Trophoblast cell (in vitro differentiated cells and primary cell): Measurements from ENCODE around the gene FH.

Source experiments
- DNase-seq, 2 donors: peaks; one replicate each; pipeline ENCODE4 v3.0.0-alpha.2; 2016
- H2AFZ ChIP-seq: 2 replicates; pipeline ENCODE4 v1.6.1; 2013; ENCODE audit warnings: low read length, moderate library complexity, mild to moderate bottlenecking; ENCODE audit not compliant: insufficient read depth, poor library complexity
- H2AK5ac ChIP-seq: 2 replicates; pipeline ENCODE4 v1.6.1; 2013; ENCODE audit warnings: mild to moderate bottlenecking, low read length
- H2BK120ac ChIP-seq: 2 replicates; pipeline ENCODE4 v1.6.1; 2013; ENCODE audit warnings: low read length, mild to moderate bottlenecking, moderate library complexity; ENCODE audit not compliant: insufficient read depth, poor library complexity
- H2BK12ac ChIP-seq: 2 replicates; pipeline ENCODE4 v1.6.1; 2013; ENCODE audit warnings: mild to moderate bottlenecking, low read length, moderate library complexity
- H2BK5ac ChIP-seq: 2 replicates; pipeline ENCODE4 v1.6.1; 2013; ENCODE audit warnings: low read length, low read depth, moderate library complexity, mild to moderate bottlenecking; ENCODE audit not compliant: poor library complexity
- H3K14ac ChIP-seq: 2 replicates; pipeline ENCODE4 v1.6.1; 2013; ENCODE audit warnings: mild to moderate bottlenecking, low read length
- H3K18ac ChIP-seq: 2 replicates; pipeline ENCODE4 v1.6.1; 2013; ENCODE audit warnings: mild to moderate bottlenecking, low read length
- H3K23ac ChIP-seq: 2 replicates; pipeline ENCODE4 v1.6.1; 2013; ENCODE audit warnings: low read length
- H3K27ac ChIP-seq: 2 replicates; pipeline ENCODE4 v1.5.1; 2013; ENCODE audit warnings: low read depth, mild to moderate bottlenecking, inconsistent platforms, low read length, moderate library complexity
- H3K27me3 ChIP-seq: 2 replicates; pipeline ENCODE4 v1.6.1; 2013; ENCODE audit warnings: inconsistent platforms, mild to moderate bottlenecking, low read length, moderate library complexity; ENCODE audit not compliant: insufficient read depth
- H3K36me3 ChIP-seq, 2 experiments: 1 replicate in 1 of 2; 2 replicates in 1 of 2; pipeline ENCODE4 v1.6.1; 2013; ENCODE audit warnings: low read length in 2 of 2, mild to moderate bottlenecking in 2 of 2, moderate library complexity in 1 of 2; ENCODE audit not compliant: insufficient read depth in 2 of 2, control insufficient read depth in 1 of 2
- H3K4ac ChIP-seq: 2 replicates; pipeline ENCODE4 v1.6.1; 2013; ENCODE audit warnings: low read depth, mild to moderate bottlenecking, low read length, moderate library complexity
- H3K4me1 ChIP-seq, 2 experiments: 1 replicate in 1 of 2; 2 replicates in 1 of 2; pipeline ENCODE4 v1.6.1; 2013; ENCODE audit warnings: low read length in 2 of 2, mild to moderate bottlenecking in 2 of 2, moderate library complexity in 1 of 2; ENCODE audit not compliant: insufficient read depth in 2 of 2, control insufficient read depth in 1 of 2
- H3K4me2 ChIP-seq: 2 replicates; pipeline ENCODE4 v1.6.1; 2013; ENCODE audit warnings: inconsistent platforms, mild to moderate bottlenecking, low read length, moderate library complexity
- H3K4me3 ChIP-seq: 2 replicates; pipeline ENCODE4 v1.5.1; 2013; ENCODE audit warnings: mild to moderate bottlenecking, low read depth, low read length, inconsistent platforms
- H3K79me1 ChIP-seq: one replicate; pipeline ENCODE4 v1.6.1; 2013; ENCODE audit warnings: low read length
- H3K79me2 ChIP-seq: 2 replicates; pipeline ENCODE4 v1.6.1; 2013; ENCODE audit warnings: low read length, mild to moderate bottlenecking; ENCODE audit not compliant: control insufficient read depth, insufficient read depth, poor library complexity
- H3K9ac ChIP-seq: 2 replicates; pipeline ENCODE4 v1.6.1; 2013; ENCODE audit warnings: mild to moderate bottlenecking, low read length
- H3K9me3 ChIP-seq: 2 replicates; pipeline ENCODE4 v1.6.1; 2013; ENCODE audit warnings: low read depth, mild to moderate bottlenecking, control low read depth, inconsistent platforms, low read length; ENCODE audit not compliant: insufficient read depth
- H4K12ac ChIP-seq: 2 replicates; pipeline ENCODE4 v1.6.1; 2013; ENCODE audit warnings: low read depth, mild to moderate bottlenecking, low read length, moderate library complexity
- H4K8ac ChIP-seq: 2 replicates; pipeline ENCODE4 v1.6.1; 2013; ENCODE audit warnings: low read depth, mild to moderate bottlenecking, low read length, moderate library complexity
- H4K91ac ChIP-seq: one replicate; pipeline ENCODE4 v1.6.1; 2013; ENCODE audit warnings: low read depth, mild to moderate bottlenecking, low read length, moderate library complexity
- WGBS: extraction: QIAGEN DNeasy Blood & Tissue Kit; methylation state at CpG from one replicate; pipeline ENCODE4 v1.1.7; 2013; ENCODE audit warnings: missing lambda C conversion rate; ENCODE audit not compliant: insufficient read length, insufficient coverage; ENCODE audit errors: extremely low coverage; 5-methylcytosine and 5-hydroxymethylcytosine counted together

Gene FH

DNA sequence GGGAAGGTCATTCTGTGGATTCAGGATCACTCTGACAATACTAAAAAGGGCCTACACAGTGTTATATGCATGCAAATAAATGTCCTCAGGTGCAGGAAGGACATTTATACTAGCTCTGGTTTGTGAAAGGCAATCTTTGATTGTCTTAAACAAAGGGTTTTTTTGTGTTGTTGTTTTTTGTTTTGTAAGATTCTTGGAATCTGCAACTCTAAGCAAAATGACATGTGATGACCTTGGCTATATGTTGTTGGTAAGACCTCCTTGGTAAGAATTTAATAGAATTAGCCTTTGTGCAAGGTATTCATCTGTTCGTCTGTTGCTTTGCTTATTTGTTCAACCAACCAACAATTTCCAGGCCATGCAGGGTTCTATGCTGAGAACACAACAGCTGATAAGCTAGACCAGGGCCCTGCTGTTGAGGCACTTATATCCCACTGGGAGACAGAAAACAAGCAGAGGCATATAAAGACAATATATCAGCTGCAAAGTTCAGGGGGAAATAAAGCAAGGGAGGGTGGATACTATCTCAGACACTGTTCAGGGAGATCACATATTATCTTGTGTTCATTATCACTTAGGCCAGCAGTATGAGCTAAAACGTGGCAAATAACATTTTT is 60.3 kb downstream of the FH start:
- no peak for DNase-seq

DNA sequence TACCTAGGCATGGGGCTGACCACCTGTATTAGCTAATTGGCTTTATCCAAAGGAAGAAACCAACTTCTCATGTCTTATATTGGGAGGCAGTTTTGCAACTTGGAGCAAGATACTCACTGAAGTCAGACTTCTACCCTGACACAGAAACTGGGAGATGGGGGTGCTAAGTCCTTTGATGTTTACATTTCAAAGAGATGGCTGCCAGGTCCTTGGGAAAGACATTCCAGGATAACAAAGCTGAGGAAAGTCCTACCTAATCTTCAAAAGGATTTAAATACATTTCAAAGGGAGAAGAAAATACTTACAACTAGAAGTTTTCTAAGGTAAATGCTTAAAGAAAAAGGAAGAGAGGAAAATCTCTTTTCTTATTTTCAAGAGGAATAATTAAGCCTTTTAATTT is 62.1 kb downstream of the FH start:
- Histone ChIP-seq H3K36me3 (no peaks in the 10 kb centered on the region), H3K4me1 (no peaks in the 10 kb centered on the region), H3K4ac (no peak overlapping the region), H3K4me2 (no peak overlapping the region), H3K27ac (no peak overlapping the region), H3K9me3 (no peaks in the 10 kb centered on the region), H2AK5ac (no peak overlapping the region), H2BK120ac (no peak overlapping the region), H3K18ac (no peak overlapping the region), H3K79me2 (no peaks in the 10 kb centered on the region), H3K14ac (no peak overlapping the region), H3K4me3 (no peak overlapping the region), H4K12ac (no peak overlapping the region), H4K8ac (no peak overlapping the region), H3K9ac (no peak overlapping the region), H3K79me1 (no peaks in the 10 kb centered on the region), H2BK12ac (no peak overlapping the region), H4K91ac (no peak overlapping the region), H2BK5ac (no peak overlapping the region), H3K27me3 (no peaks in the 10 kb centered on the region), H3K23ac (no peak overlapping the region), H2AFZ (no peak overlapping the region)
- no peak for DNase-seq

More for the DNA sequence above, 60.3 kb downstream of the FH start:
- Histone ChIP-seq H3K4me2 (no peak overlapping the region), H4K91ac (no peak overlapping the region), H3K79me1 (no peaks in the 10 kb centered on the region), H3K4me1 (no peaks in the 10 kb centered on the region), H3K4ac (no peak overlapping the region), H2BK12ac (no peak overlapping the region), H4K12ac (no peak overlapping the region), H2AK5ac (no peak overlapping the region), H3K27me3 (no peaks in the 10 kb centered on the region), H3K23ac (no peak overlapping the region), H3K36me3 (no peaks in the 10 kb centered on the region), H2BK120ac (no peak overlapping the region), H3K18ac (no peak overlapping the region), H4K8ac (no peak overlapping the region), H3K79me2 (no peaks in the 10 kb centered on the region), H2BK5ac (no peak overlapping the region), H3K14ac (no peak overlapping the region), H3K4me3 (no peak overlapping the region), H3K9ac (no peak overlapping the region), H3K9me3 (no peaks in the 10 kb centered on the region), H3K27ac (no peak overlapping the region), H2AFZ (no peak overlapping the region)
- no CpG with 5 or more reads among the region's 2 CpGs for WGBS

DNA sequence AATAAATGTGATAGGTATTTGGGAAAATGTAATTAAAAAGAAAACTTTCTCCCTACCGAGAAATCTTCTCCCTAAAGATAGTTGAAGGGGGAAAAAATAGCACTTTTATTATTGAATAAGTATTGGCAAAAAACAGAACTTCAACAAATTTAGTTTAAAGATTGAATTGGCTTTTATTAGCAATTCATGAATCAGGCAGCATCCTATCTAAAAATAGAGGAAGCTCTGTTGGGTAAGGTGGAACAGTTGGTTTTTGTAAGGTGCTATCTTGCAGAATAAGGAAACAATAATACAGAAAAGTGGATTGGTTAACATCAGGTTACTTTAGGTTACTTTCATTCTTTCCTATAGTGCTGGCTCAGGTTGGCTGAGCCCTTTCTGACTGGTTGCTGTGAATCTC is 62.8 kb downstream of the FH start:
- Histone ChIP-seq H3K18ac (no peak overlapping the region), H4K8ac (no peak overlapping the region), H2BK120ac (no peak overlapping the region), H3K4me3 (no peak overlapping the region), H3K36me3 (no peaks in the 10 kb centered on the region), H3K23ac (no peak overlapping the region), H3K4me1 (no peaks in the 10 kb centered on the region), H2BK12ac (no peak overlapping the region), H2BK5ac (no peak overlapping the region), H3K9ac (no peak overlapping the region), H2AK5ac (no peak overlapping the region), H3K4ac (no peak overlapping the region), H3K79me1 (no peaks in the 10 kb centered on the region), H4K12ac (no peak overlapping the region), H2AFZ (no peak overlapping the region), H3K79me2 (no peaks in the 10 kb centered on the region), H3K27ac (no peak overlapping the region), H3K27me3 (no peaks in the 10 kb centered on the region), H3K9me3 (no peaks in the 10 kb centered on the region), H4K91ac (no peak overlapping the region), H3K4me2 (no peak overlapping the region), H3K14ac (no peak overlapping the region)
- no CpG with 5 or more reads among the region's 1 CpG for WGBS
- DNase-seq = no peak

DNA sequence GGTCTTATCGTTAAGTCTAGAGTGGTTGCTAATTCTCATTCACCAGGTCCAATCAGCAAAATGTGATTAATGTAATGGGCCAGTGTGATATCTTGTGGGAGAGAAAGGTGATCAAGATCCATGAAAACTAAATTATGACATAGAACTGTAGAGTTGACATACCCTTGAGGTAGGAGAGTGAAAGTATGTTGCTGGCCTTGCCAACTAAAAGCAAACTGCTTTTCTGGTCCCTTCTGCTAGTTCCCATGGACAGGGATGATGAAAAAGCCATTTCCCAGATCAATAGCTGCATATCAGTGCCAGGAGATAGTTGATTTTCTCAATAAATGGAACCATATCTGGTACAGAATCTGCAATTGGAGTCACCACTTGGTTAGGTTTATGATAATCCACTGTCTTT is 65.8 kb downstream of the FH start:
- Histone ChIP-seq H3K9ac (no peak overlapping the region), H3K4ac (no peak overlapping the region), H3K27me3 (no peaks in the 10 kb centered on the region), H2AFZ (no peak overlapping the region), H4K8ac (no peak overlapping the region), H3K18ac (no peak overlapping the region), H4K91ac (no peak overlapping the region), H3K4me2 (no peak overlapping the region), H3K79me1 (no peaks in the 10 kb centered on the region), H3K23ac (no peak overlapping the region), H2BK5ac (no peak overlapping the region), H3K36me3 (no peaks in the 10 kb centered on the region), H3K27ac (no peak overlapping the region), H3K14ac (no peak overlapping the region), H2BK120ac (no peak overlapping the region), H2BK12ac (no peak overlapping the region), H3K4me1 (no peaks in the 10 kb centered on the region), H4K12ac (no peak overlapping the region), H3K4me3 (no peak overlapping the region), H2AK5ac (no peak overlapping the region), H3K79me2 (no peaks in the 10 kb centered on the region), H3K9me3 (no peaks in the 10 kb centered on the region)
- no peak for DNase-seq
- no CpG with 5 or more reads among the region's 1 CpG for WGBS
